BJ (cell line): Measurements from ENCODE around the gene ROGDI. TPM values are rescaled to one million over a fixed set of nuclear protein-coding genes. Genes with fewer than 3 reads are reported as not detected.

Source experiments
- CTCF ChIA-PET: fragments of 350-600 bp; formaldehyde crosslinking; extraction: SDS; loops from one replicate; lab custom pipeline; 2021; ENCODE audit warnings: antibody characterized with exemption, inconsistent platforms; lab: Yijun Ruan, JAX
- POLR2A ChIA-PET: fragments of 300-600 bp; sonication (Branson Sonifier 250); formaldehyde crosslinking; extraction: SDS; loops from one replicate; lab custom pipeline; 2021; ENCODE audit warnings: antibody characterized with exemption; lab: Charles Lee
- DNase-seq: peaks from one replicate; pipeline ENCODE4 v3.0.0-alpha.2; 2011; ENCODE audit warnings: low read depth
- H3K27me3 ChIP-seq: 2 replicates; pipeline ENCODE4 v1.6.0; 2011; ENCODE audit warnings: low read length; ENCODE audit not compliant: control insufficient read depth, insufficient read depth
- H3K36me3 ChIP-seq: 2 replicates; pipeline ENCODE4 v1.5.1; 2011; ENCODE audit warnings: low read length; ENCODE audit not compliant: control insufficient read depth, insufficient read depth
- H3K4me3 ChIP-seq: 2 replicates; pipeline ENCODE4 v1.5.1; 2011; ENCODE audit warnings: low read depth, mild to moderate bottlenecking, control low read depth, low read length
- polyA plus RNA-seq: library from polyadenylated mRNA; depleted of rRNA; stranded (reverse); fragments of >200 nt; gene quantifications from 2 replicates; pipeline ENCODE4 v1.2.3, GENCODE V29; 2011
- TF ChIP-seq, protein P1 (sequence below): IDR thresholded peaks from 2 replicates; pipeline ENCODE4 v1.5.1; 2011; ENCODE audit warnings: low read depth, mild to moderate bottlenecking, control low read depth, inconsistent platforms, low read length, moderate library complexity; ENCODE audit not compliant: insufficient read depth

Gene ROGDI
- polyA plus RNA-seq, 1 experiment = 31.9 TPM

DNA sequence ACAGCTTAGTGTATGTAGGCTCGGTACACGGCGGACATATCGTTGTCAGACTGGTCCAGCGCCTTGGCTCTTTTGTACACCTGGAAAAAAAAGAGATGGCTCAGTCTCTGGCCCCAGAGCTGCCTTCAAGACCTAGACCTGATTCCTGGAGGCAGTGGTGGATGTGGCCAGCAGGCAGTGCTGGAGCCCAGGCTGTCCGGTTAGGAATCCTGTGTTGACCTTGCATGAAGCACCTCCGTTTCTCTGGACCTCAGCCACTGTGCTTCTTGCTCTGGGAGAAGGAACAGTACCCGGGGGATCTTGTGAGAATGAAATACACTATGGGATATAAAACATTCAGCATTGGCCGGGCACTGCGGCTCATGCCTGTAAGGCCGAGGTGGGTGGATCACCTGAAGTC, 2.8 kb upstream of the ROGDI start:
- ChIA-PET POLR2A (no interaction called here), CTCF (no interaction called here)
- no peak for DNase-seq
- TF ChIP-seq, protein P1, sequence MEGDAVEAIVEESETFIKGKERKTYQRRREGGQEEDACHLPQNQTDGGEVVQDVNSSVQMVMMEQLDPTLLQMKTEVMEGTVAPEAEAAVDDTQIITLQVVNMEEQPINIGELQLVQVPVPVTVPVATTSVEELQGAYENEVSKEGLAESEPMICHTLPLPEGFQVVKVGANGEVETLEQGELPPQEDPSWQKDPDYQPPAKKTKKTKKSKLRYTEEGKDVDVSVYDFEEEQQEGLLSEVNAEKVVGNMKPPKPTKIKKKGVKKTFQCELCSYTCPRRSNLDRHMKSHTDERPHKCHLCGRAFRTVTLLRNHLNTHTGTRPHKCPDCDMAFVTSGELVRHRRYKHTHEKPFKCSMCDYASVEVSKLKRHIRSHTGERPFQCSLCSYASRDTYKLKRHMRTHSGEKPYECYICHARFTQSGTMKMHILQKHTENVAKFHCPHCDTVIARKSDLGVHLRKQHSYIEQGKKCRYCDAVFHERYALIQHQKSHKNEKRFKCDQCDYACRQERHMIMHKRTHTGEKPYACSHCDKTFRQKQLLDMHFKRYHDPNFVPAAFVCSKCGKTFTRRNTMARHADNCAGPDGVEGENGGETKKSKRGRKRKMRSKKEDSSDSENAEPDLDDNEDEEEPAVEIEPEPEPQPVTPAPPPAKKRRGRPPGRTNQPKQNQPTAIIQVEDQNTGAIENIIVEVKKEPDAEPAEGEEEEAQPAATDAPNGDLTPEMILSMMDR = no peak
- Histone ChIP-seq H3K36me3 (peaks cover 12% of the 10 kb centered on the region), H3K4me3 (no peak overlapping the region), H3K27me3 (no peaks in the 10 kb centered on the region)

DNA sequence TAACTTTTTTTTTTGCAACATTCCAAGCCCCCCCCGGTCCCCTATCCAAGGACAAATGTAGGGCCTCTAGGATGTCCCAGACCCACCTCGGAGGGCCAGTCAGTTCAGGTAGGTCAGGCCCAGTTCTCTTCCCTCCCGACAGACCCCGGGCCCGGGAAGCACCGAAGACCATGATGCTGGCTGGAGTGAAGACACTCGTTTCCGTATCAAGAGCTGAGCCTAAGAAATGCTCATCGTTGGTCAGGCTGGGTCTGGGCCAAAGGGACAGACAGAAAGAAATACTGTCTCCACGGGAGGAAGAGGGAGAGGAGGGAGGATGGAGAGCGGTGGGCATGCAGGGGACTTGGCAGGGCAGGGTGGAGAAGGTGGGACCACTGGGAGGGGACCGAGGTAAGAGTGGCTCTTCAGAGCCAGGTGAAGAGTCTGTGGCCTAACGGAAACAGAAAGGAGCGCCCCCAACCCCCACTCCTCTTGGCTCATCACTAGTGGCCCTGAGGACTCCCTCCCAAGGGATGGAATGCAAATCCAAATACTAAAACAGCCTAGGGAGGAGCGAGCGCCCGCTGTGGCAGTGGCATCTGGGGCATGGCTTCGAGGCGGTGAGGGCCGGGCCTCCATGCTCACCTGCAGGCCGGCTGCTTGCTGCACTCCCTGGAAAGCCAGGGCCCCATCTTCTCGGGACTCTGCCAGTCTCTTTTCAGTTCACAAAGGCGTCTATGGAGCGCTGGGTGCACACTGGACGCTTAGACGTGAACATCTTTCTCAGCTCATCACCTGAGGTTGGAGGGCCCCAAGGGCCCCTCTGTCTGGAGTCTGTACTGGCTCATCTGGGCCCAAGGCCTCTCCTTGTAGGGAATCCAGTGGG, 1.7 kb upstream of the ROGDI start:
- POLR2A ChIA-PET = interaction anchor here (1.0 kb wide), 1 partner anchor 68 kb away, joined by 3 read pairs; no protein-coding TSS in a partner anchor
- TF ChIP-seq, protein P1 = no peak
- Histone ChIP-seq H3K36me3 (peaks cover 12% of the 10 kb centered on the region), H3K27me3 (no peaks in the 10 kb centered on the region), H3K4me3 (no peak overlapping the region)
- DNase-seq = no peak
- CTCF ChIA-PET = interaction anchor here (1.3 kb wide), 1 partner anchor 35 kb away, joined by 3 read pairs; no protein-coding TSS in a partner anchor

DNA sequence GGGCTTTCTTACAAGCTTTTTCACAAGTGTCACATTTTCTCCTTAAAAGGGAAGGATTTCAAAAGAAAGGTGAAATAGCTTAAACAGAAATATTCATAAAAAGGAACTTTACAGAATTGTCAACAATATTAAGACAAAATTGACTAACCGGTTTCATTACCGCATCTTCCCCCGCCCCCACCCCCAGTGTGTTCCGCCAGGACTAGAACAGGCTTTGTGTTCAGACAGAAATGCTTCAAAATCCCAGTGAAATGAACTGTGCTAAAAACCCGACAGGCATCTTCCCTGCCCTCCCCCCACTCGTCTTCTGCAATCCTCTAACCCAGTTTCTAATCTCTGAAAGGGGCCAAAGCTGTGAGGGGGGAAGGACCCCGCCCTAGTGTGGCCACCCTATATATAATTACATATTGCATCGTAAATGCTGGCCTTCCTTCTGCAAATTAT, 990 bp upstream of the ROGDI start:
- no peak for DNase-seq
- TF ChIP-seq, protein P1 = no peak
- no peaks in the 10 kb centered on the region for H3K27me3 ChIP-seq
- CTCF ChIA-PET = interaction anchor here (0.7 to 1.3 kb wide), 3 partner anchors 20 to 153 kb away, joined by 3 read pairs; no protein-coding TSS in a partner anchor
- H3K36me3 ChIP-seq = peaks cover 12% of the 10 kb centered on the region
- H3K4me3 ChIP-seq = no peak overlapping the region; the same call in 1 of the 2 replicates
- POLR2A ChIA-PET = interaction anchor here (0.6 to 1.0 kb wide), 2 partner anchors 67 to 147 kb away, joined by 3 read pairs; no protein-coding TSS in a partner anchor

DNA sequence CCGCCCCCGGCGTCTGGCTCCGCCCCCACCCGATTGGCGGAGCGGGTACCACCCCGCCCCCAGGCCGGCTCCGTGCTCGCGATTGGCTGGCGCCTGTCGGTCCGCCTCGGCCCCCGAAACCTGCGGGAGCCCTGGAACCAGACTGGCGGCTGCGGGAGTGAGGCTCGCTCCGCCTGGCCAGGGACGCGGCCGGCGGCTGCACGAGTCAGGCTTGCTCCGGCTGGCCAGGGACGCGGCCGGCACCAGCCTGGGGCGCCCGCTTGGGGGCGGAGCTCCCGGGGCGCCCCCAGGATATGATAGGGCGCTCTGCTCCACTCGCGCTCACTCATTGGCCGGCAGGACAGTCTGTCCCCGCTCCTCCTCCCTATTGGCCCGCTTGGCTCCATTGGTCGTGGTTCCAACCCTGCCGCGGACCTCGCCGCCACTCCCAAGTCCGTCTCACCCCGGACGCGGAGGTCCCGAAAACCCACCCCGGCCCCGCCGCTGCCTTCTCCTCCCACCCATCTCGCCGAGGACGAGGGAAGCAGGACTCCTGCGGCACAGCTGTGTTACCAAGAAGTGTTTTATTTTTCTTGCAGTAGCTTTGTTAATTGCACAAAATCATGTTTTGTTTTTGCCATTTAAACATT, 340 bp upstream of the ROGDI start:
- H3K4me3 ChIP-seq = peak overlapping the region; percentile 54
- H3K36me3 ChIP-seq = peaks cover 12% of the 10 kb centered on the region
- ChIA-PET CTCF (interaction anchor here (0.7 to 1.3 kb wide), 3 partner anchors 20 to 153 kb away, joined by 3 read pairs; no protein-coding TSS in a partner anchor), POLR2A (interaction anchor here (0.5 to 1.0 kb wide), 3 partner anchors 66 to 148 kb away, joined by 3 to 5 read pairs (median 3); partner anchors contain the start of genes ANKS3 and DNAAF8)
- no peaks in the 10 kb centered on the region for H3K27me3 ChIP-seq
- DNase-seq = peak; percentile 49
- TF ChIP-seq, protein P1 = no peak
